Activated T-cell treated with anti-CD3 and anti-CD28 coated beads, Interleukin-2, amount 50 U/mL, for 24 hours (primary cell): ENCODE data around the gene XPNPEP2.

Experiments used
- DNase-seq: peaks from one replicate; pipeline ENCODE4 v3.0.0-alpha.2; 2020
- H3K27ac Mint-ChIP-seq: 2 replicates; pipeline ENCODE4 v1.8.0; 2020; ENCODE audit warnings: mild to moderate bottlenecking, mixed read lengths
- H3K27me3 Mint-ChIP-seq: 2 replicates; pipeline ENCODE4 v1.8.0; 2020; ENCODE audit warnings: mixed read lengths
- H3K36me3 Mint-ChIP-seq: 2 replicates; pipeline ENCODE4 v1.8.0; 2020; ENCODE audit warnings: low read depth, mixed read lengths
- H3K4me1 Mint-ChIP-seq: 2 replicates; pipeline ENCODE4 v1.8.0; 2020; ENCODE audit warnings: low read depth, mixed read lengths
- H3K4me3 Mint-ChIP-seq: 2 replicates; pipeline ENCODE4 v1.8.0; 2020; ENCODE audit warnings: mild to moderate bottlenecking, moderate library complexity, mixed read lengths
- H3K9me3 Mint-ChIP-seq: 2 replicates; pipeline ENCODE4 v1.8.0; 2020; ENCODE audit warnings: mixed read lengths

The XPNPEP2 gene

DNA sequence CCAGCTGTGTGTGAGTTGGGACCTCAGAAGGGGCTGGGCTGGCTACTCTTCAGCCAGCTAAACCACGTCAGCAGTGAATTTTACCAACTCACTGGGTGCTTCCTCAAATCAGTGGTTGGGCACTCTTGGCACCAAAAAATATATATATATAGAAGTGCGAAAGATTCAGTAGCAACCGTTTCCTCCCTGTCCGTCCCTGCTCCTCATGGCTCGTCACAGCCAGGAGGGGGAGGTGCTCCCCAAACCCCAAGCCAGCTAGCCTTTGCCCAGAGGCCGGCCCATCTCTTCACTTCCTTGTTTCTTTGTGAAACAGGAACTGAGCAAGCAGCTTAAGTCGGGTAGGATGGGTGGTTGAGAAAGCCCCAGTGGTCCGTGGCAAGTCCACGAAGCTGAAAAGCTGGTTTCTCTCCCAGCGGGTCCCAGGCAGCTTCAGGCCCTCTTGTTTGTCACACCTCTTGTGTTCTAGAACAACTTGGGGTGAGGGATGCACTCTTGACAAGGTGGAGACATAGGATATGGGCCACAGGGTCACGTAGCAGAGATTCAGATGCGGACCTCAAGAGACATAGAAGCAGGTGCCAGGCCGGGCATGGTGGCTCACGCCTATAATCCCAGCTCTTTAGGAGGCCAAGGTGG, 34.1 kb downstream of the XPNPEP2 start:
- Mint-ChIP-seq H3K4me1 (peaks cover 81% of the 10 kb centered on the region), H3K27ac (peak overlapping the region; percentile 88), H3K27me3 (no peaks in the 10 kb centered on the region), H3K4me3 (peak overlapping the region; percentile 47), H3K9me3 (no peaks in the 10 kb centered on the region), H3K36me3 (no peaks in the 10 kb centered on the region)
- DNase-seq = peak; percentile 62

DNA sequence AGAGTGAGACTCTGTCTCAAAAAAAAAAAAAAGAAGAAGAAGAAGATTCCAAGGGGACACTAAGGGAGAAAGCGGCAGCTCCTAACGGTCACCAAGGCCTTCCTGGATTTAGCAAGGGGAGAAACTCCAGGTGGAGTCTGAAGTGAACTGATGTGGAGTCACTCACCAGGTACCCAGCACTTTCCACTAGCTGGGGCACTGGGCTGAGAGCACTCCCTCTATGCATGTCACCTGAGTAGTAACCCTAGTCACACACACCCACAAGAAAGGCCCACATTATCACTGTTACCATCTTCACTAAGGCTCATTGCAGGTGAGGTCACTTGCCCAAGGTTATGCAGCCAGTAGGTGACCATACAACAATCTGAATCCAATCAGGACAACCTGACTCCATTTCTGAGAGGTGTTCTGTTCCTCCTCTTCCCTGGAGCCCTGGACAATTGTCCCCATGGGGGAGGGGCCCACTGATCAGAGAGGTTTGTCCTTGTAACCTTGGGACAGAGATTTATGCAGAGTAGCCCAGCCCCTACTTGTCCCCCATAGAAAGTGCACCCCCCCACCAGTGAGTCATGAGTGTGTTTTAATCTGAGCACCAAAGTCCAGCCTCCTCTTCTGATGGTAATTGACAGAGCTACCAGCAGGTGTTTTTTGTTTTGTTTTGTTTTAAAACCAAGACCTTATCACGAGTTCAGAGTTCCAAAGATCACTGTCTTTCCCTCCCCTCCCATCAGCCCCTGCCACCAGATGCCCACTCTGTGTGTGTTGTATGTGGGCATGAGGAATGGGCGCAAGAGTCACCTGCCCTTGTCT, 35.1 kb downstream of the XPNPEP2 start:
- Mint-ChIP-seq H3K9me3 (no peaks in the 10 kb centered on the region), H3K27me3 (no peaks in the 10 kb centered on the region), H3K4me1 (peaks cover 80% of the 10 kb centered on the region), H3K27ac (peak overlapping the region; percentile 88), H3K36me3 (no peaks in the 10 kb centered on the region), H3K4me3 (no peak overlapping the region)
- DNase-seq = no peak

DNA sequence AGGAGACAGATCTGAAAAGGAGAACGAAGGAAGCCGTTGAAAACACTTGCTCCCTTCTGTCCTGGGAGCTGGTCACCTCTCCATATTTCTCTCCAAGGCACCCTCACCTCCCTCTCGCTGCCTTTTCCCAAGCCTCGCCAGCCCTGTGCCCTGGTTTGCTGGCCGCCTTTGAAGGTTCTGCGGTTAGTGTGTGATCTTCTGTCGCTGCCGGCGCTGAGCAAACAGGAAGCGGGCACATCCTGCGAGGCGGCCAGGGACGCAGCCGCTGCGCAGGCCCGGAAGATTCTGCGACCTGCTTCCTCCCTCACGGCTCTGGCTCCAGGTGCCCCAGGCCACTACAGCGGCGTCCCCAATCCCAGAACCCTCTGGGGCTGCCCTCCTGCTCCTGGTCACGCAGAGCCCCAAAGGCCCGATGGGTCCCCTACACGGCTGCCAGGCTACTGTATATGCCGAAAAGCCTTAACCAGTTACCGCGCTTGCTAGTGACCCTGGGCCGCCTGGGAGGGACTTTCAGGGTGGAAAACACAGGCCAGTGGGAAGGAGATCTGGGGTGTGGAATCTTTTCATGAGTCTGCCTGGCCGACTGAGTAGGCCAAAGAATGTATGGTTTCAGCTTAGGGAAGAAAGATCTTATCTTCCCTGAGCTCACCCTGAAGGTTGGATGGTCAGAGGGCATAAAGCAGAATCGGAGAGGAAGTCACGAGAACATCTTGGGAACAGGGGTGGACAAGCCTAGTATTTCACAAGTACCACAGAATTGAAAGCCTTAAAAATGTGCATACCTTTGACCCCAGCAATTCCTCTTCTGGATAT, 38.6 kb downstream of the XPNPEP2 start:
- Mint-ChIP-seq H3K27ac (peak overlapping the region; percentile 93), H3K4me1 (peaks cover 71% of the 10 kb centered on the region), H3K9me3 (no peaks in the 10 kb centered on the region), H3K27me3 (no peaks in the 10 kb centered on the region), H3K4me3 (peak overlapping the region; percentile 75), H3K36me3 (peaks cover 24% of the 10 kb centered on the region)
- peak; percentile 81 for DNase-seq

DNA sequence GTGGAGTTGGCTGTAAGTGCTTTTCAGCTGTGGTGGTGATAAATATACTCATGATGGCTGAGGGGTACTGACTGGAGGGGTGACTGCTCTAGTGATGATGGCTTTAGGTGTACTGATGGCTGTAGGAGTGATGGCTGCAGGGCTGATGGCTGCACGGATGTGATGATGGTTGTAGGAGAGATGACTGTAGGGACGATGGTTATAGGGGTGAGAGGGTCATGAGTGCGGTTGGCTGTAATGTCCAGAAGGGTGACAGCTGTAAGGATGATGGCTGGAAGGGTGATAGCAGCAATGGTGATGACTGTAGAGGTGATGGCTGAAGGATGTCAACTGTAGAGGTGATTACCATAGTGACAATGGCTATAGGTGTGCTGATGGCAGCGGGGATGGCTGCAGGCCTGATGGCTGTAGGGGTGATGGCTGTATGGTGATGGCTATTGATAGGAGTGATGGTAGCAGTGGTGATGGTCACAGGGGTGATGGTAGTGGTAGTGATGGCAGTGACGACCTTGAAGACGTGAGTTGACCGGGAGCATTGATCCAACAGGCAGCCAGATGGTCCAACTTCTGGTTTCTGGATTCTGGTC, 40.4 kb downstream of the XPNPEP2 start:
- Mint-ChIP-seq H3K4me3 (peak overlapping the region; percentile 88), H3K9me3 (no peaks in the 10 kb centered on the region), H3K4me1 (peaks cover 75% of the 10 kb centered on the region), H3K36me3 (peaks cover 42% of the 10 kb centered on the region), H3K27ac (peak overlapping the region; percentile 89), H3K27me3 (no peaks in the 10 kb centered on the region)
- DNase-seq = no peak

DNA sequence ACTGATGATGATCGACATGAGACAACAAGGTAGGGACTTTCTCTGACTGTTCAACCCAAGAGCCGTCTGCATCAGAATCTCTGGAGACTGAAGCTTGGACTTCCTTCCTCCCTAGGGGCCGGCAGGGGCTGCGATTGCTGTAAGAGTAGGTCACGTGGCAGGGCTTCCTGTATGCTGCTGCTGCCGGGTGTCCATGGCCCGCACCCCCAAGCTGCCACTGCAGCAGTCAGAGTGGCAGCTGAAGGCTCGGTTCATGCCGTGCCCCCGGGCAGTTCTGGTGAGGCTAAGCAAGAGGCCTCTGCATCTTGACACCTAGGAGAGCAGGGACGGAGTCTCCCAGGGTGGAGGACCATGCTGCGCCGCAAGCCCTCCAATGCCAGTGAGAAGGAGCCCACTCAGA, 41.0 kb downstream of the XPNPEP2 start, which contains the start of gene SASH3:
SASH3 (plus strand) TSS at position 203 of the 400 bp plus-strand sequence; CDS start at position 352, 149 bp downstream.
- peaks cover 47% of the 10 kb centered on the region for H3K36me3 Mint-ChIP-seq
- H3K27ac Mint-ChIP-seq = peak within 1 kb of the TSS; percentile 89

DNA sequence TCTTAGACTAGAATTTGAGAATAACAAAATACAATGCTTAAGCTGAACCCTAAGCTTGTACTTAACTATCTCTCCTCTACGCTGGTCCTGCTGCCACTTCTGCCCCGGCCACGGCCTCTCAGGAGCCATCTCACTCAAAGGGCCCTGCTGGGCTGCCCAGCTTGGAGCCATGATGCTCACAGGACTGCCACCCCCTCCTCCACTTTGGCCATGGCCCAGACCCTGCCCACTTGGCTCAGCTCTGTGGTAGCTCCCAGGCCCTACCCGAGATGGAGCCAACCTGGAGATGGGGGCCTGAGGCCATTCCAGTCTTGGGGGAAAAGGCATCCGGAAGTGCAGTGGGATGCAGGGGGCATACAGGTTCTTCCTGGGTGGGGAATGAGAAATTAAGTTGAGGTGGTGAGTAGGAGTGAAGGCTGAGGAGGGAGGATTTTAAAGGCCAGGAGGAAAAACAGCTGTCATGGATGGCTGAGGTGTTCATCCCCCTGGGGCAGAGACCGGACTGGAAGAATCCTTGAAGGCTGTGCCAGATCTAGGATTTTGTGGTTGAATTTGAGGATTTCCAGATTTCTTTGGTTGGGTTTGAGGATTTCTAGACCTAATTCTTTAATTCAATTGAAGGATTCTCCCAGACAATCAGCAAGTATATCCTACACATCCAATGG, 41.8 kb downstream of the XPNPEP2 start:
- Mint-ChIP-seq H3K36me3 (peaks cover 53% of the 10 kb centered on the region), H3K4me3 (peak overlapping the region; percentile 88), H3K27ac (peak overlapping the region; percentile 89), H3K4me1 (peaks cover 75% of the 10 kb centered on the region), H3K9me3 (no peaks in the 10 kb centered on the region), H3K27me3 (no peaks in the 10 kb centered on the region)
- DNase-seq = no peak

More for the DNA sequence above, 41.0 kb downstream of the XPNPEP2 start, which contains the start of gene SASH3:
- Mint-ChIP-seq H3K9me3 (no peaks in the 10 kb centered on the region), H3K27me3 (no peaks in the 10 kb centered on the region), H3K4me1 (peaks cover 76% of the 10 kb centered on the region), H3K4me3 (peak within 1 kb of the TSS; percentile 88)
- peak; percentile 68 for DNase-seq

DNA sequence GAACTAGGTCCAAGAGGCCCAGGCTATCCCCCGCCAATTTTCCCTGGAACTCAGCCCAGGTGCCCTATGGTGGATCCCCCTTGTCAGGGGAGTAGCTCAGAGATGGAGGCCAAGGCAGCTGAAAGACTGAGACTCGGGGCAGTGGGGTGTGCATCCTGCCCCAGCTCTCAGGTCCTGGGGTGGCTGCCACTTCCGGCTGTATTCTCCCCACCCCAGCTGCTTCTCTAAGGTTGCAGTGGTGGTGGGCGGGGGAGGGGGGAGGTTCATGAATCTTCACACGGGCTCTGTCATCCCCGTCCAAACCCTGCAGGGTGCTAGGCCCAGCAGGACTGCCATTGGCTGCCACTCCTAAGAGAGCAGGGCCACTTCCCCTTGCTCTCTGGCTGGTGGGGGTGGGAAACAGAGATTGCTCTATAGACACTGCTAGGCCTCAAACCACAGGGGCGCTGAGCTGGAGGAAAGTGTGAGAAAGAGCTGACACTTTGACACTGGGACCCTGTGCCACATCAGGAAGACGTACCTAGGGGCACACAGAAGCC, 42.4 kb downstream of the XPNPEP2 start:
- Mint-ChIP-seq H3K27me3 (no peaks in the 10 kb centered on the region), H3K27ac (peak overlapping the region; percentile 89), H3K4me3 (peak overlapping the region; percentile 88), H3K4me1 (peaks cover 78% of the 10 kb centered on the region), H3K9me3 (no peaks in the 10 kb centered on the region), H3K36me3 (peaks cover 59% of the 10 kb centered on the region)
- peak; percentile 79 for DNase-seq

DNA sequence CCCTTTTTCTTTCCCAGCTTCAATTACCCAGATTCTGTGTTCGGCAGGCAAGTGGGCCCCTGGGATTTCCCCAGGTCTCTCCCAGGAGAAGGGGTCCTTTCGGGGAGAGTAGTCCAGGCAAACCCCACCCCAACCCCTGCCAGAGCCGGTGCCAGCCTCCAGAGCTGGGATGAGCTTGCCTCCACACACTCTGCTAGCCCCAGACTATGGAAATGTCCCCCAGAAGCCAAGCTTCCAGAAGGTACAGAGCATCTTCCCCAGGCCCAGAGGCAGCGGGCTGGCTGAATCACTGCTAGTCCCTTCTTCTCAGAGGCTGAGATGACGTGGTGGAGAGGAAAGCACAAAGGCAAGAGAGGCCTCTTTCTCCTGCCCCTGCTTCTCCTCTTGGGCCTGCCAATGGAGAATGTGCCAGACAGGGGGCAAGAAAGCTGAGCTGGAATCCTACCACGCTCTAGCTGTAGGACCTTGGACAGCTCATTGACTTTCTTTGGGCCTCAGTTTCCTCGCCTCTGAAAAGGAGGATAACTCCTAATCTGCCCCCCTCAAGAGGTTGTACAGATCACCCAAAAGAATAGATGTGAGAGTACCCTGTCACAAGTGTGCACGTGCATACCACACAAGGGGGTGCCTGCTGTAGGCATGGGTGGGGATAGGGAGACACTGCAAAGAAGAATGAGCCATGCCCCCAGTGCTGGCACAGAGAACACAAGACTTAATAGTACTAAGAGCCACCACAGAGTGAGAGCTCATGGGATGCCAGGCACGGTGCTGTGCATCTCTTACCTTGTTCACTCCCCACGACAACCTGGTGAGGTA, 43.1 kb downstream of the XPNPEP2 start:
- Mint-ChIP-seq H3K4me3 (peak overlapping the region; percentile 88), H3K36me3 (peaks cover 64% of the 10 kb centered on the region), H3K27me3 (no peaks in the 10 kb centered on the region), H3K27ac (peak overlapping the region; percentile 89), H3K4me1 (peaks cover 77% of the 10 kb centered on the region), H3K9me3 (no peaks in the 10 kb centered on the region)
- no peak for DNase-seq

DNA sequence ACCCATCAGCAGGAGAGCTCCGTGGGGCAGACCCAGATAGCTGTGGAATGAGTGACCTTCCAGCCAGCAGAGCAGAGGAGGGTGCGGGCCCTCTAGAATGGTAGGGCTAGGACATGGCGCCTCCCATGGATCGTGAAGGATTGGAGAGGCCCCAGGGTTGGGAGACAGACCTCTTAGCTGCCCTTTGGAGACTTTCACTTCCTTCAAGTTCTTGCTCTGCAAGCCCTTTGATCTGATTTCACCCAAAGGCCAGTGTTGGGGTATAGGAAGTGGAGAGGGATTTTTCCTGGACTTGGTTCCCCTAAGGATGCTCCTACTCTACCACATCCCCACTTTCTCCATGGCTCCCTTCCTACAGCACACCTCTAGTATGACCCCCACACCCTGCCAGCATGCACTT, 43.9 kb downstream of the XPNPEP2 start:
- Mint-ChIP-seq H3K4me3 (peak overlapping the region; percentile 88), H3K27ac (peak overlapping the region; percentile 89), H3K27me3 (no peaks in the 10 kb centered on the region), H3K4me1 (peaks cover 77% of the 10 kb centered on the region), H3K9me3 (no peaks in the 10 kb centered on the region), H3K36me3 (peaks cover 71% of the 10 kb centered on the region)
- no peak for DNase-seq

DNA sequence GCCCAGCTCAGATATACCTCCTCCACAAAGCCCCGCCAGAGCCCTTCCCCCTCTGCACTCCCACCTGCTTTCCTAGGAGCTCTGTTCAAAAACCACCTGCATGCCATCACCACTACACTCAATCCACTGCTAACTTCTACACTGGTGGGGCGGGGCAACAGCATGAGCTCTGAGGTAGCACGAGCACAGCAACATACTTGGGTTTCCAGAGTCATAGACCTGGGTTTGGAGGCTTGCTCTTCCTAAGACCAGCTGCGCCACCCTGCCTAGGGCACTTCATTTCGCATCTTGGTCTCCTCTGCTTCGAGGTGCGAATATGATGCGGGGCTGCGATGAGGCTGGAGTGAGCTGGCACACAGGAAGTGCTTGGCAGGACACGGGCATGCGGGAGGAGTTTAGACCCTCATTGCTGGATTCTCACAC, 44.5 kb downstream of the XPNPEP2 start:
- Mint-ChIP-seq H3K9me3 (no peaks in the 10 kb centered on the region), H3K27me3 (no peaks in the 10 kb centered on the region), H3K4me1 (peaks cover 71% of the 10 kb centered on the region), H3K27ac (peak overlapping the region; percentile 89), H3K36me3 (peaks cover 75% of the 10 kb centered on the region), H3K4me3 (peak overlapping the region; percentile 88)
- no peak for DNase-seq

DNA sequence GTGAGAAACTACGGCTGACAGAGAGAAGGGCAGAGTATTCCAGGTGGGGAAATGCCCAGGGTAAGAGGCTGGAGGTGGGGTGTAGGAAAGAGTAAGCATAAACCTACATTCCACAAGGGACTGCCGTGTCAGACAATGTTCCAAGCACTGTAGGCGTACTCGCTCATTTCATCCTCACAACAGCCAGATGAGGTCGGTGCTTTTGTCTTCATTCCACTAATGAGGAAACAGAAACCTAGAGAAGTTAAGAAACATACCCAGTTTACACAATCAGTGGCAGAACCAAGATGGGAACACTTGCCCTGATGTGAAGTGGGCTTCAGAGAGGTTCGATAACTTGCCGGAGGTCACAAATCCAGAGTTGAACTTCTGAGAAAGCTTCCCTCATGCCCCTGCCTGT, 45.6 kb downstream of the XPNPEP2 start:
- peak overlapping the region; percentile 88 for H3K4me3 Mint-ChIP-seq
- H3K27me3 Mint-ChIP-seq = no peaks in the 10 kb centered on the region
- no peaks in the 10 kb centered on the region for H3K9me3 Mint-ChIP-seq
- no peak for DNase-seq
- peaks cover 85% of the 10 kb centered on the region for H3K36me3 Mint-ChIP-seq
- peak overlapping the region; percentile 89 for H3K27ac Mint-ChIP-seq
- peaks cover 64% of the 10 kb centered on the region for H3K4me1 Mint-ChIP-seq

DNA sequence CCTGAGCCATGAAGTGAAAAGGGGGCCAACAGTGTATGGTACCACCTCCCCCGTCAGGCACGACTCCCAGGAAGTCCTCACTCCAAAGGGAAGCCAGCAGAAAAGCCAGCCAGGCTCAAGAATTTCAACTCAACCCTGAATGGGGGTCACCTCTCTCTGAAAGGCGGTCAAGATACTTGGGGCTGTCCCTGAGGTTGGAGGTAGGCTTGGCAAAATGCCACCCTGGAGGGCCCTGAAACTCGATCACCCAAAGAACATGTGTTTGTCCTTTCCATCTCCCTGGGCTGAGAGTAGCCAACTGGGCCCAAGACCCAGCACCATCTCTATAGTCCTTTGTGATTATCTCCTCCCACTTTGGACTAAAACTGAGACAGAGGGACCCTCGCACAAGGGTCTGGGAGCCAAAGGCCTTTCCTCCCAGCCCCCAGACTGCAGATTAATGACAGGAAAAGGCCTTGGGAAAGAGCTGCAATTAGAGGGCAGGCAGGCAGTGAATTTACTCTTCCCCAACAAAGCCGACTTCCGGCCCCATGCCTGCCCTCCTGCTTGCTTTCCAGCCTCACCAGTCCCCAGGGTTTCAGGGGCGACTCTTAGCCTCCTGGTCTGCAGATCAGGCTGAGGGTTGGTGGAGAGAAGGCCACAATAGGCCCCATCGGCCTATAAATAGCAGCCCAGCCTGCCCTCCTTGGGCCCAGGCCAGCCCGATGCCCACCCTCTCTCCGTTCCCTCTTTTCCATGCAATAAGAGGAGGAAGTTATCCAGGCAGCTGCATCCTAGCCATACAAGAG, 46.6 kb downstream of the XPNPEP2 start:
- no peak for DNase-seq
- no peaks in the 10 kb centered on the region for H3K9me3 Mint-ChIP-seq
- peaks cover 62% of the 10 kb centered on the region for H3K4me1 Mint-ChIP-seq
- peak overlapping the region; percentile 65 for H3K4me3 Mint-ChIP-seq
- no peaks in the 10 kb centered on the region for H3K27me3 Mint-ChIP-seq
- H3K27ac Mint-ChIP-seq = peak overlapping the region; percentile 92
- H3K36me3 Mint-ChIP-seq = peaks cover 87% of the 10 kb centered on the region
